Measurements from ENCODE around the gene MBNL3.

GRCh38 chrX:132518401-132518800 lies 29.6 kb upstream of the MBNL3 start:
- TF ChIP-seq CTCF (IDR thresholded peaks at IDR 0.05), result no peak
- no peak for TF ChIP-seq EZH2 (IDR thresholded peaks at IDR 0.05)
